Measurements from ENCODE around the gene IL20RA. TPM values are rescaled to one million over a fixed set of nuclear protein-coding genes. Genes with fewer than 3 reads are reported as not detected.

The IL20RA gene
- total RNA-seq, 1 donor from 2014 or later = 21.9 TPM

DNA sequence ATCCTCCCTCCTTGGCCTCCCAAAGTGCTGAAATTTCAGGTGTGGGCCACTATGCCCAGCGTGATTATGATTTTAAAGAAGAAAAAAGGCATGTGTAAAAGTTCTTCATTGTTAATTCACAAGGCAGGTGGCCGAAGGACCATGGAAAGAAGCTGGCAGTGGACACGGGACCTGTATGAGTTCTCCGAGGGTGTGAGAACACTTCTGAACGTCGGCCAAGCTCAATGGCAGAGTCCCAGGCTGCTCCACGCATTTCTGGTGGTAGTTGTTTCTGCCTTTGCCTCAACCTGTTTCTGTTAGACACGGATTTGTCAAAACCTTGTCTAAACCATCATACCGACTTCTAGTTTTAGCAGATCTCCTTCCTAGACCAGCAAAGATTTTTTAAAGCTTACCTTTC lies 36.6 kb downstream of the IL20RA start:
- no peaks in the 10 kb centered on the region for H3K27me3 ChIP-seq
- TF ChIP-seq POLR2A (IDR thresholded peaks at IDR 0.05) (no peak), POLR2AphosphoS5 (IDR thresholded peaks at IDR 0.05; ENCODE audit: insufficient read depth in 1 of 2, low read depth in 1 of 2) (no peak)
- no peaks in the 10 kb centered on the region for H3K9me3 ChIP-seq
- DNase-seq (ENCODE audit: extremely low spot score in 2 of 2) = no peak
- no peak overlapping the region for H3K27ac ChIP-seq
- intact Hi-C loops (cut with DNase I) = no loop called here
- no peak overlapping the region for H3K4me3 ChIP-seq
- no peaks in the 10 kb centered on the region for H3K36me3 ChIP-seq
- H3K4me1 ChIP-seq = no peaks in the 10 kb centered on the region

GRCh38 chr6:137006056-137006455 lies 38.7 kb downstream of the IL20RA start:
- no peak for DNase-seq (ENCODE audit: extremely low spot score in 2 of 2)
- Histone ChIP-seq H3K4me1 (no peaks in the 10 kb centered on the region), H3K27me3 (no peaks in the 10 kb centered on the region), H3K36me3 (no peaks in the 10 kb centered on the region), H3K9me3 (no peaks in the 10 kb centered on the region), H3K4me3 (no peak overlapping the region), H3K27ac (no peak overlapping the region)
- TF ChIP-seq POLR2A (IDR thresholded peaks at IDR 0.05) (no peak), POLR2AphosphoS5 (IDR thresholded peaks at IDR 0.05; ENCODE audit: insufficient read depth in 1 of 2, low read depth in 1 of 2) (no peak)
- TF ChIP-seq, protein P1, sequence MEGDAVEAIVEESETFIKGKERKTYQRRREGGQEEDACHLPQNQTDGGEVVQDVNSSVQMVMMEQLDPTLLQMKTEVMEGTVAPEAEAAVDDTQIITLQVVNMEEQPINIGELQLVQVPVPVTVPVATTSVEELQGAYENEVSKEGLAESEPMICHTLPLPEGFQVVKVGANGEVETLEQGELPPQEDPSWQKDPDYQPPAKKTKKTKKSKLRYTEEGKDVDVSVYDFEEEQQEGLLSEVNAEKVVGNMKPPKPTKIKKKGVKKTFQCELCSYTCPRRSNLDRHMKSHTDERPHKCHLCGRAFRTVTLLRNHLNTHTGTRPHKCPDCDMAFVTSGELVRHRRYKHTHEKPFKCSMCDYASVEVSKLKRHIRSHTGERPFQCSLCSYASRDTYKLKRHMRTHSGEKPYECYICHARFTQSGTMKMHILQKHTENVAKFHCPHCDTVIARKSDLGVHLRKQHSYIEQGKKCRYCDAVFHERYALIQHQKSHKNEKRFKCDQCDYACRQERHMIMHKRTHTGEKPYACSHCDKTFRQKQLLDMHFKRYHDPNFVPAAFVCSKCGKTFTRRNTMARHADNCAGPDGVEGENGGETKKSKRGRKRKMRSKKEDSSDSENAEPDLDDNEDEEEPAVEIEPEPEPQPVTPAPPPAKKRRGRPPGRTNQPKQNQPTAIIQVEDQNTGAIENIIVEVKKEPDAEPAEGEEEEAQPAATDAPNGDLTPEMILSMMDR (IDR thresholded peaks at IDR 0.05) = no peak
- intact Hi-C loops (cut with DNase I) = no loop called here

- Histone ChIP-seq H3K36me3 (no peaks in the 10 kb centered on the region), H3K4me3 (no peak overlapping the region), H3K9me3 (no peaks in the 10 kb centered on the region), H3K27ac (no peak overlapping the region), H3K4me1 (no peaks in the 10 kb centered on the region), H3K27me3 (no peaks in the 10 kb centered on the region)
- intact Hi-C loops (cut with DNase I) = no loop called here
- TF ChIP-seq POLR2A (IDR thresholded peaks at IDR 0.05) (no peak), POLR2AphosphoS5 (IDR thresholded peaks at IDR 0.05; ENCODE audit: insufficient read depth in 1 of 2, low read depth in 1 of 2) (no peak)
- TF ChIP-seq, protein P1 (IDR thresholded peaks at IDR 0.05) = no peak
- no peak for DNase-seq (ENCODE audit: extremely low spot score in 2 of 2)
Observed at GRCh38 chr6:137005073-137005472, 39.7 kb downstream of the IL20RA start.

DNA sequence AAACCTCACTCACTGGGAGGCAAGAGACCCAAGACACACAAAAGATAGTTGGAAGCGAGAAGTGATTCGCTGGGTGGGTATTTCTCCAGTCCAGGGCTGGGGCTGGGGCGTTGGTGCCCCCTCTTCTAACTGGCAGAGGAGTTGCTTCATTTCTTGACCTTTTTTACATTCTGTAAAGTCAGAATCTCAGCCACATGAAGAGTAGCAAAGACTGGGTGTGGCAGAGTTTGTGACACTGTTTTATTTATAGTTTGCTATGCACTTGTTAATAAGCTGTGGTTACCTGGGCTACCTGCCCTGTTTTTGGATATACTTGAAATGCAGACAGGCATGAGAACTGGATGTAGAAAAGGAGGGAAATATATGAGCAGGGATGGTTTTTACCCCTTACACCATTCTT lies 42.3 kb downstream of the IL20RA start:
- intact Hi-C loops (cut with DNase I) = no loop called here
- Histone ChIP-seq H3K36me3 (no peaks in the 10 kb centered on the region), H3K4me3 (no peak overlapping the region), H3K4me1 (no peaks in the 10 kb centered on the region), H3K27ac (no peak overlapping the region), H3K9me3 (no peaks in the 10 kb centered on the region), H3K27me3 (no peaks in the 10 kb centered on the region)
- TF ChIP-seq, protein P1 (IDR thresholded peaks at IDR 0.05) = no peak
- TF ChIP-seq POLR2A (IDR thresholded peaks at IDR 0.05) (no peak), POLR2AphosphoS5 (IDR thresholded peaks at IDR 0.05; ENCODE audit: insufficient read depth in 1 of 2, low read depth in 1 of 2) (no peak)
- DNase-seq (ENCODE audit: extremely low spot score in 2 of 2) = no peak

DNA sequence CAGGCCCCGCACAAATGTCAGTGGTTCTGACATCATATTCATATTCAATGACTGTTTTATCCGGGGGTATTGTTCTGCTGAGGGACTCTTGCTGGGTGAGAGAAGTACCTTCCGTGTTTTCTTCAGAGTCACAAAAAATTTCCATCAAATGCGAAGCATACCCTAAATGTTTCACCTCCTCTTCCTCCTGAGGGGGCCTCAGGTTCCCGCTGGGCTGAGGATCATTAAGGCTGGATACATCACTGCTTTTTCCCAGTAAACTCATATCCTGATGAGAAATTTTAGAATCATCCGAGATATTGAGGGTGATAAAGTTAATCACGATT lies 42.8 kb downstream of the IL20RA start:
- DNase-seq (ENCODE audit: extremely low spot score in 2 of 2) = no peak
- Histone ChIP-seq H3K36me3 (no peaks in the 10 kb centered on the region), H3K27ac (no peak overlapping the region), H3K4me1 (no peaks in the 10 kb centered on the region), H3K9me3 (no peaks in the 10 kb centered on the region), H3K4me3 (no peak overlapping the region), H3K27me3 (no peaks in the 10 kb centered on the region)
- intact Hi-C loops (cut with DNase I) = no loop called here
- TF ChIP-seq, protein P1 (IDR thresholded peaks at IDR 0.05) = no peak
- TF ChIP-seq POLR2AphosphoS5 (IDR thresholded peaks at IDR 0.05; ENCODE audit: insufficient read depth in 1 of 2, low read depth in 1 of 2) (no peak), POLR2A (IDR thresholded peaks at IDR 0.05) (no peak)

Measured in vagina (tissue), 2 donors.